Kidney capillary endothelial cell (primary cell): Measurements from ENCODE around the gene RAB35.

Source experiments
- DNase-seq: peaks from one replicate; pipeline ENCODE4 v3.0.0-alpha.2; 2018; ENCODE audit warnings: low spot score

Gene RAB35

DNA sequence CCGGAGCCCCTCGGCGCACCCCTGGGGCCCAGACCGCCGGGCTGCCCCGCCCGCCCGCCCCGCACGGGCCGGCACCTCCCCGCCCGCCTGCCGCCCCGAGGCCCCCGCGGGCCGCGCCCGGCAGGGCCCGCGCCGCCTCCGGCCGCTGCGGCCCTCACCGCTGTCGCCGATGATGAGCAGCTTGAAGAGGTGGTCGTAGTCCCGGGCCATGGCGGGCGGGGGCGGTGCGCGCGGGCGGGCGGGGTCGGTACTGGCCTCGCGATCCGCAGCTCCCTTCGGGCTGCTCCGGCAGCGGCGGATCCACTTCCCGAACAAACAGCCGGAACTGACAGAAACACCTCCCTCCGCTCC lies at the start of gene RAB35:
TSS of gene RAB35 (minus strand) at position 313 of the 351 bp plus-strand sequence. CDS start at position 210, 103 bp downstream.
- DNase-seq: no peak

DNA sequence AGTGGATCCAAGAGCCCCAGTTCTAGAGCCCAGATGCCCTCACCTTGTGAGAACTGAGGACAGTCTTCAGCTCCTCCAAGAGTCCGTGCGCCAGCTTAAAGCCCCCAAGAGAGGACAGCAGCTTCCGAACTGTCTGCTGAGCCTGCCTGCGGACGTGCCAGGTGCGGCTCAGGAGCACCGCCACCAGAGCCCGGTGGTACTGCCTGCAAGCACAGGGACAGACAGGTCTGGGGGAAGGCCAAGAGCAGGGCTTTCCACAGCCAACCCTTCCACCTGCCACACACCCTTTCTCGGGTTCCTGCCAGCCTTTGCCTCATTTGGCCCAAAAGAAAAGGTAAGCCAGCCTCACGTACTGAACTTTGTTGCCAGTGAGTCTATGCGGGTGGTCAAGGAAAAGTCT lies 47.7 kb upstream of the RAB35 start:
- no peak for DNase-seq

DNA sequence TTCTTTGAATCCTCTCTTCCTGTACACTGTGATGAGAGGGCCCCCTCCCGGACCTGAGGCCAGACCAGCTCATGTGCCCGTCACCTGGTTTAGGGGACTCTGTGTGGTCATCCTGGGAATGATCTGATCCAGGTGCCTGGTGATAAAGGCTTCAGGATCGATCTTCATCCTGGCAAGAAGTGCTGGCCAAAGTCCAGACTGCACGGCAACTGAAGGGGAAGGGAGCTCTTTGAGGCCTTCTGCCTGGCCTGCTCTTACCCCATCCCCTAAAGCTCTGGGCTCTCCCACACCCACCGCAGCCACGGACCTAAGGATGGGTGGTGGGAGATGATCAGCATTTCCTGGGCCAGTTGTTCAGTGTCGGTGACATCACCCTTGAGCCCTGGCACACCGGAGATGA lies 46.2 kb upstream of the RAB35 start:
- no peak for DNase-seq

DNA sequence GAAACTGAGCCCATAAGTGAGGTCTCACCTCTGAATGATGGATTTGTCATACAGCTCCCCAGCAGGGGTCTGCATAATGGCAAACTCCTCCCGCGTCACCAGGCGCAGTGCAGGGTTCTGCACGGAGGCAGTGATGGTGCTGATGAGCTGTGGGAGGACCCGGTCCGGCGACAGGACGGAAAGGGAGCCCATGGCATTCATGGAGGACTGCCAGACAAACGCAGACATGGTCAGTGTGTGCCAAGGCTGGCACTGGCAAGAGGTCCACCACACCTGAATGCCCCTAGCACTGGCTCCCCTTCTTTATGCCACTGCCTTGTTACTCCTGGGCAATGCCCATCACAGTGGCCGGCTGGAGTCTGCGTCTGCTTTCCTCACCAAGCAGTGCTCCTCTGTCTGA lies 45.3 kb upstream of the RAB35 start:
- DNase-seq: no peak

DNA sequence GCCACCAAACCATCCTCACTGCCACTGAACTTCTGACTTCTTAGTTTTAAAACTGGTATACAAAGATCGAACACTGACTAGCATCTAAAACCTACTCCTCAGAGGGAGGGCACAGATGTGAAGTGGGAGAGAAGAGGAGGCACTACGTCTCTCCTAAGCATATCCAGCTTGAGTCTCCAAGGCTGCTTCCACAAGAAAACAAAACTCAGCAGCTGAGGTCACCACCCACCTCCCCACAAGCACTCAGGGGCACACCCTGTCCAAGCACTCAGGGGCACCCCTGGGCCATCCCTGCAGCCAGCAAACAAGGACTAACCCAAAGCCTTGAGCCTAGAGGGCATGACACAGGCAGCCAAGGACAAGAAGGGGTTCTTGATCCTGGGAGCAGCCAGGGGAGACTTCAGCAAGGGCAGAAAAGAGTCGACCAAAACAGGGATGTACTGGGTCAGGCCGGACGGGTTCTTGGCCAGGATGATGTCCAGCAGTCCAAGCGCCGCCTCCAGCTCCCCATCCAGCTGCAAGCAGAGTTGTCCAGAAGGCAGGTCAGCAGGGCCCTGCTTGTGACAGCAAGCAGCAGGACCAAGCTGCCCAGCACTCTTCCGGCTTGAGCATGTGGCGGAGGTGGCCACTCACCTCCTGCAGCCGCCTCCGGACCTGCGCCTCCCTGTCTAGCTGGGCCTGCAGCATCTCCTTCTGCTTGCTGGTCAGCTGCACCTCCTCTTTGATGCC lies 43.1 kb upstream of the RAB35 start:
- DNase-seq: no peak

DNA sequence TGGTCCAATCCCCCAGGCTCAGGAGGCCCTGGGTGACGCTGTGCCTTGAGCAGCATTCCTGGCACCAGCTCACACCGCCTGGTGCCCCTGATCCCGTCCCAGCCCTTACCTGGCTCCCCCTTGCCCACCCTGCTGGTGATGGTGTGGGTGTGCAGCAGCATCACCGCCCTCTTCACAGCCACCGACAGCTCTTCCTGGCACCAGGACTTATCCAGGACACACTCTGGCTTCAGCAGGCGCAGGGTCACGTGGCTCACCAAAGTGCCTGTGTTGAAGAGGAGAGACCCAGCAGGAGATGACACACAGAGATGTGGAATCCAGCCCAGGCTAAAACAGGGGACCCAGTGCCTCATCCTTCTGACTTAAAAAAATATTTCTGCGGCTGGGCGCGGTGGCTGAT lies 41.8 kb upstream of the RAB35 start:
- DNase-seq: no peak

DNA sequence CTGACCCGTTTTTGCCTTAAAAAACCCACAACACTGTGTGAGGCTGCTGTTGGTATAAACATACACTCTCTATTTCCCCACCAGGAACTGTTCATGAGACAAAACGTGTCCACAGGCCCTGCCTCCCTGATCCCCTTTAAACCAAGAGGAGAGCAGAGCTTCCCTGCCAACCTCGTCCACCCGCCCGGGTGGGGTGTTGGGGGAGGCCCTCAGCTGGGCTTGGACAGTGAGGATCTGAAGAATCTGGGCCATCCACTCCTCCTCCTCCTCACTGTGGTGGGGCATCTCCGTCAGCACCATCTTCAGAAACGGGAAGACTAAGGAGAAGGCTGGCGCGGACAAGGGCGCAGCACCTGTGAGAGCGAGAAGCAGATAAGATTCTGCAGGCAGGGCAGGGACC lies 41.1 kb upstream of the RAB35 start:
- no peak for DNase-seq

DNA sequence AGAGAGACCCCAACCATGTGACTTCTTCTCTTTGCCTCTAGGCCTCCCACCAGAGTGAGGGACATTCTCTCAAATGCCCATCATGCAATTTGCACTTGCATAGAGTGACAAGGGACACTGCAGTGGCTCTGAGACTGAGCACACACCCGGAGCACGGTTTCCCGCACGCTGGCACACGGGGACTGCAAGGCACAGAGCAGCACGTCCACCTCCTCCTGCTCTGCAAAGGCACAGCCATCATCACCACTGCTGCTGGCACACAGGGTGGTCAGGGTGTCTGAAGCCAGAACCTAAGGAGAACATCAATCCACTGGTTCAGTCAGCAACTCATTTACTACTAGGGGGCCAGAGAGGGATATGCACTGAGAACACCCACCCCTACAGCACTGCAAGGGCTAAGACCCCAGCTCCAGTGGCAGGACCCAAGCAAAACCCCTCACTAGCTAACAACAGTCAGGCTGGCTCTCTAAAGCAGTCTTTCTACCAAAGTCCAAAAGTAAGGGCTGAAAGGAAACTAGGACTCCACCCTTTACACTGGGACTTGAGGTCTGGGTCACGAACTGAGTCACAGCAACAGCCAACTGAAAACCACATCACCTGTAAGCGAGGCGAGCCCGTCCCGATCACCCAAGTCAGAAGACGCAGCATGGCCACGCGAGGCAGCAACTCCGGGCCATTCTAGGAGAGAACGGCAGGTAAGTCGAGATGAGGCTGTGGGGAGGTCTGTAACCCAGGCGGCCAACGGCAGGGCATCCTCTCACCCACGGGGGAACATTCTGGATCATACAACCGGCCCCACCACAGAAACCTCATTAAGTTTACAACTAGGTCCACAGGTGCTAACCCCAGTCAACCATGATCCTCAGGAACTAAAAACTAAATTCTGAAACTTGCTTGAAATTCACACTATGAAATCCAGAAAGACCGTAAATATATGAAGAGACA lies 40.0 kb upstream of the RAB35 start:
- no peak for DNase-seq

DNA sequence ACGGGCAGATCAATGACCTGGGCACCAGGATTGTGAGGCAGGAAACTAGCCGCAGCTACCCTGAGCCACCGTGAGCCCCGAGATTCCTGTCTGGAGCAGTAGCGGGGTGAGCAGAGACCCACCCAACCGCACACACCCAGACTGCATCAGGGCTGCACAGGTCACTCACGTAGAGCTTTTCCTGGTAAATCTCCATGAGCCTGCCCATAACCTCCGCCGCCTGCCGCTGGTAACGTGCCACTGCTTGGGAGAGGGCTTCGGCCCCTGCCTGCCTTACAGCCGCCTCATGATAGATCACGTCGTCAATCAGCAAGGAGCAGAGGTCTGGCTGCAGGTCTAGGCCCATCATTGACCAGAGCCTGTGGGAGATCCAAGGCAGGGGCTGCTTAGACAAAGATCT lies 38.5 kb upstream of the RAB35 start:
- no peak for DNase-seq

DNA sequence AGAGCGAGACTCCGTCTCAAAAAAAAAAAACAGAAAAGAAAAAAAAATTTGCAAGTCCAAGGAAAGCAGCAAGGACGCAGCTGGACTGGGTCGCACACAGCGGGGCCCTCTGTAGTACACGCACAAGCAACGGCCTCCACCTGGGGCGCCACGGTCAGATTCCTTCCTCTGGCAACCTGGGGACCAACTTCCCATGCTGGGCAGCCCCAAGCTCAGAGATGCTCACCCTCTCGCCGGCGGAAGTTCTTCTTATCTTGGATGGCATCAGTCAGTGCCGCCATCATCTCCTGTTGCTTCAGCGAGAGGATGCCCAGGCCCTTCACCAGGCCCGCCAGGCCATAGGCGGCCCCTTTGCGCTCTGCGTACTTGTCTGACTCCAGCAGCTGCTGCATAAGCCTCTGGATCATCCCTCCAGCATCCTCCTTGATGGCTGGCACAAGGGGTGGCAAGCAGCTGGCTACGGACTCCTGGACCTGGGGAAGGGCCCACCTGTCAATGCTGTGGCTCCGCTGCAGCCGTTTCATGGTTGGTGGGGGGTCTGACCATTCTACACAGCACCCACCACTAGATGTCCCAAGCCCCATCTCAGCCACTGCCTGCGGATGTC lies 34.5 kb upstream of the RAB35 start:
- DNase-seq: no peak

DNA sequence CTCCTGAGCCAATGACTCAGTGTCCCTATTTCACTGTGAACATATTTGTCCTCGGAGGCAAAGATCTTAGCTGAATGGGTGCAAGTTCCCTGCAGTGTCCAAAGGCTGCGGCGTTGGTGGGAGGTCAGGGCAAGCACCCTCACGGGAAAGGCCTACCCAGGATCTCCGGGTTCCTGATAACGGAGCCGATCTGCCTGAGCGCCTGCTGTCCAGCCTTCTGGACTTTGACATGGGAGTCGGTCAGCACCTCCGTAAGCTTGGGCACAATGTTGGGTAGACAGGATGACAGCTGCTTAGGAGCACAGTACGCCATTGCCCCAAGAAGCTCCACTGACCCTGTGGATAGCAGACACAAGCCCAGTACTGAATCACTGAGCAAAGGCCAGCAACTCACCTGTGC lies 31.5 kb upstream of the RAB35 start:
- DNase-seq: no peak

DNA sequence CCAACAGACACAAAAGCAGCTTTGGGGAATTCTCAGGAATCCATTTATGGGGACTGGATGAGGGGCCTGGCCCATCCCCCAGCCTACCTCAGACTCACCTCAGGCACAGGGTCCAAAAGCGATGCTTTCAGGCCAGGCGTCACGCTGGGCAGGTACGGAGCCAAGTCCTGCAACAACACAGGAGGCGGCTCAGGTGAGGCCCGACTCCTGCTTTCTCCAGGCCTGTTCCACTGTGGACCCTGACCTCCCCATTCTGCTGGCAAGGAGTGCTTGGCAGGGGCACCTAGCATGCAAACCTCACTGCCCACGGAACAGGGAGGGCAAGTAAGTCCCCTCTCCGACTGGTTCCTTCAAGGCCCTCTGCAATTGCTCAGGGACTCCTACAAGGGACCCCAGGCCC lies 28.6 kb upstream of the RAB35 start:
- no peak for DNase-seq

DNA sequence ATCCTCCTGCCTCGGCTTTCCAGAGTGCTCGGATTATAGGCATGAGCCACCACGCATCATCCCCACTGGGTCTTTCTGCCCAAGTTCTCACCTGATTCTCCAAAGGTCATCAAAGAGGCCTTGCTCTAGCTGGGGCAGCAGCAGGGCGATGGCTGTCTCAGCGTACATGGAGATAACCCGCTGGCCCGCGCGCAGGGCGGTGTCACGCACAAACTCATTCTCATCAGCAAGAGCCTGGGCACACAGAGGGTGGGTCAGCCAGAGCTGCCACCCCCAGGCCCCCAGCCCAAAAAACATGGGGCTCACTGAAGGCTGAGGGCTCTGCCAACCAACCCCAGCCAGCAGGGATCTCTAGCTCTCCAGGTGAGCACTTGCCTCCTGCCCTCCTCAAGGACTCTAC lies 27.7 kb upstream of the RAB35 start:
- DNase-seq: no peak

DNA sequence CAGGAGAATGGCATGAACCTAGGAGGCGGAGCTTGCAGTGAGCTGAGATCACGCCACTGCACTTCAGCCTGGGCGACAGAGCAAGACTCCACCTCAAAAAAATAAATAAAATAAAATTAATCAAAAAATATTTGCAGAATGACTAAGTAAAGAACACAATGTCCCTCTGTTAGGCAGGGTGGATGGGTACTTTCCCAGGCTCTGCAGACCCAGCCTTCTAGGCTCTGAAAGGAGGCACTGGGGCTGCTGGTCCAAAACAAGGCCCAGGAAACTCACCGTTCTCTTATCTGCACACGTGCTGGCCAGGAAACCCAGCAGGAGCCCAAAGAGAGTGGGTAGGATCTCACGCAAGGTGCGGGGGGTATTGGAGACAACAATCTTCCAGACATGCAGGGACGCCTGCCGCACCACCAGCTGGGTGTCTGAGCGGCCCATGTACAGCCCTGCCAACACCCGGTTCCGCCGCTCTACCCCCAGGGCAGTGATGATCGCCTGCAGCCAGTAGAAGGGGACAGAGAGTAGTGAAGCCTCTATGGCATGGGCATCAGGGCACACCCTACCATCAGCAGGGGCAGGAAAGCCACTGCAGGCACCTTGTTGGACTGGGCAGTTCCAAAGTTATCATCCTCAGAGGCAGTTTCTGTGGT lies 25.8 kb upstream of the RAB35 start:
- DNase-seq: no peak

DNA sequence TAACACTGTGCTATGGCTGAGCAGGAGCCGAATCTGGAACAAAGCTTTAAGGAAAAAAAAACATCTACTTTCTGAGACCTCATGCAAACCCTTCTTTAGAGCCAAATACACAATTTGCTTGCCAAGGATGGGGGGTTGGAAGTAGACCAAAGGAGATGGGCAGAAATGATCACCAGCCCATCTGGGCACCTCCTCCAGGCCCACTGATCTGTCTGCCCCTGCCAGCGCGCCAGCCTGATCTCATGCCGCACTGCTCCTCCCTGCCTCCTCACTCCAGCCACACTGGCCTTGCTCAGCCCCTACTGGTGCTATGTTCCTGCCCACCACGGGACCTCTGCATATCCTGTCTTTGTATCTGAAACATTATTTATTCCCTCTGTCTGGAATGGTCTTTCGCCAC lies 24.8 kb upstream of the RAB35 start:
- no peak for DNase-seq

DNA sequence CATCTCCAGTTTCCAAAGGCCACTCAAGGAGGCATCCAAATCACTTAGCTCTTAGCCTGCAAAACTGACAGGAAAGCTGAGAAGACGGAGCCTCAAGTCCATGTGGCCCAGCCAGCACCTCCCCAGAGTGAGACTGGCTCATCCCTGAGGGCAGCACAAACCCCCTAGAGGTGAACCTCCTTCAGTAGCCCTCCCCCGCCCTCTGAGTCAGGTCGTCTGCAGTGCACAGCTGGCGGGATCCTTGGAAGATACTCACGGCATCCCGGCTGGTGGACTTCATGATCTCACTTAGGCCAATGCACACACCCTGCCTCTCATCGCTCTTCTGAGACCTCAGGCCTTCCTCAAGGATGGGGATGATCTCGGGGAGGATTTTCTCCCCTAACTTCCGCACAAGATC lies 24.1 kb upstream of the RAB35 start:
- DNase-seq: no peak

DNA sequence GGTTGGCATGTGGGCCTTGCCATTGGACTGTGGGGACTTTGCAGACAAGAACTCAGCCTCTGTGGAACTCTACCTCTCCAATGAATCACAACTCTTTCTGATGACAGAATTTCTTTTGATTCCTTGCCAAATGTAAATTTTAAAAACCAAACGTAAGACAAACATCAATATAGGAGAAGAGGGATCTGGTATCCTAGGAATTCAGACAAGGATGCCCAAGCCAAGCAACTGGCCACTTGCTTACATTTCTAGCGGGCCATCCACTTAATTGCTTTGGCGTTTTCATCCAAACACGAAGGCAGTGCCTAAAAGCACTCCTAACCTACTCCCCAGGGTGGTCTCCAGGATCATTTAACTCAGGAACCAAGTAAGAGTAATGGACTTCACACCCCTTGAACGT lies 23.4 kb upstream of the RAB35 start:
- DNase-seq: no peak

DNA sequence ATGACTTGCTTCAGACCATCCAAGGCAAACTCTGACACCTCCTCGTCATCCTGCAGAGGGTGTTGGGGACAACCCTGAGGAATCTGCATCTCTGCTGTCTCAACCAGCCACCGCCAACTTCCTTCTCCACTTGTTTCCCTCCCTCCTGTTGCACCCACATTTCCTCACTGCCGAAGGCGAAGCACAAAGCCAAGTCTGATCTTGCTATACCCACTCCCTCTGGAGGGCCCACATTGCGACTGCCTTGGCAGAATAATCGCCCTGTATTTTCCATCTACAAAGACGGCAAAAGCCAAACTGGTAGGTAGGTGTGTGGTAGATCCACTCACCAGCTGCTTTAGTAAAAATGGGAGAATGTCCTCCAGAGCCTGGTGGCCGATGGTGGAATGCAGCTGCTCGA lies 21.8 kb upstream of the RAB35 start:
- DNase-seq: no peak

DNA sequence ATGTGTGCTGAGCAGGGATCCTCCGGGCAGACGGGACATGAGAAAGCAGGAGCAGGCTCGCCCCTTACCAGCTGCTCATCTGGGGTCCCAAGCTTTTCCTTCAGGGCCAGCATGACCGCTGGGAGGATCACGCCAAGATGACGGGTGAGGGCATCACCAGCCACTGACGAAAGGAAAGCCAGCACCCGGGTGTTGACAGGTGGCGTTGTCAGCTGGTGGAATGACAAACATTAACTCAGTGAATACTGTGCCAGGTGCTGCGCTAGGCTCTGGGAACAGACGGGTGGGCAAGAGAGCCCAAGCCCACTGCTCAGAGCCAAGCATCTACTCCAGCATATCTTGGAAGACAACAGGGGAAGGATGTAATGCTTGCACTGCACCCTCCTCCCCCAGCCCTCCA lies 21.3 kb upstream of the RAB35 start:
- no peak for DNase-seq

DNA sequence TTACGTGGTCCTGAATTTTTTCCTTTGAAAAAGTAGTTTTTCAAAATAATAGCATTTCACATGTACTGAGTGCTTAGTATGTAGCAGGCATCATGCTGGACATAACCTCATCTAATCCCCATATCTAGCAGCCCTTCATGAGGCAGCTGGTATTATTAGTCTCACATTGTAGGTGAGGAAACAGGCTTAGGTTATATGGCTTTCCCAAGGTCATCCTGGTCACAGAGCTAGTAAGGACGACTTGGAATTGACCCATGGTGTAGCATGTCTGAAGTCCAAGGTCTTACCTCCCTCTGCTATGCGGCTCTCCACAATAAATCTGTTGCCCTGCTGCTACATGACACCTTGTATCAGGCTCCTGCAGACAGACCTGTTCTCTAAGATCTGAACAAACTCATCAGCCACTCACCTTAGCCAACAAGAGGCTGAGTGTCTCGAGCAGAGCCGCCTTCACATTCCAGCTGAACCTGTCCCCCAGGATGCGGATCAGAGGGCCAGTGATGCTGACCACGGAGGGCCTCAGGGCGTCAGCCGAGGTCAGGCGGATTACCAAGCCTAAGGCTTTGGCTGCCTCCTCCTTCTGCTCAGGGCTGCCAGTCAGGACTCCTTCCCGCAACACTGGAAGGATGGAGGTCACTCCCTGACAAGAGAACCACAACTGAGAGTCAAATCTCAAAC lies 19.7 kb upstream of the RAB35 start:
- no peak for DNase-seq

DNA sequence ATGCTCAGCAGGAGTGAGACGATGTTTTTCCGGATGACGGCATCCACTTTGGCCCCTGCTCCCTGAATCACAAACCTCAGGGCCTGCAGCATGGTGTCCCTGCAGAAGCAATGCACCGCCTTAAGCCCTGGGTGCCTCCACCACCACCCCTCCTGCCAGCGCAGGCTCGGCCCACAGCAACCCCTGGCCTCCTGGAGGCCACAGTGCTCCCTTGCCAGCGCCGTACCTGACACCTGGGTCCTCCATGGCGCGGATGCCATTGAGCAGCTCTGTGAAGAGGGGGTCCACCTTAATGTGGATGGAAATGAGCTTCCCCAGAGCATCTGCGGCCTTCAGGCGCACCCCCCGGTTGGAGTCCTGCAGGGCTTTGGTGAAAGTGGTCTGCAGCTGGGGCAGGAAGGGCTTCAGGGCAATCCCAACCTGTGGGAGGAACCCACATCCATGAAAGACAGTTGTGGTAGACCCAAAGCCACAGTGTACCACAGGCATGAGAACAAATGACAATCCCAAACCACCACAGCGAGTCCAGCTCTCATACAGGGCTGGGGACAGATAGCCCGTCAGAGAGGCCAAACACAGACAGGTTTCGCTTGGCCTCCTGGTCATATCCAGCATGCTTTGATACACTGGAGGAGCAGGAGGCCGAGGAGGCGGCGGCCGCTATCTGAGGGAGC lies 17.9 kb upstream of the RAB35 start:
- no peak for DNase-seq
